ENCODE results near the gene ZNF37A. TPM values are rescaled to one million over a fixed set of nuclear protein-coding genes. Genes with fewer than 3 reads are reported as not detected.

The ZNF37A gene
- total and polyA plus RNA-seq, 4 donors = 3.5 to 11.5 (median 4.4) TPM

- H3K9me3 ChIP-seq (ENCODE audit: control insufficient read depth in 4 of 4, low read length in 3 of 4) = peaks cover 0 to 3% (median 0%) of the 10 kb centered on the region in 4 donors
- no peaks in the 10 kb centered on the region for H3K36me3 ChIP-seq (ENCODE audit: control insufficient read depth in 4 of 4, insufficient read depth in 3 of 4, low read depth in 1 of 4, low read length in 3 of 4)
- 20% methylated on average over 1 of the region's 1 CpG for WGBS
- DNase-seq (ENCODE audit: low spot score) = no peak
- TF ChIP-seq ATF3 (IDR thresholded peaks at IDR 0.05) = no peak
- no peak for TF ChIP-seq FOXA2 (IDR thresholded peaks at IDR 0.05)
- TF ChIP-seq RAD21 (IDR thresholded peaks at IDR 0.05) = no peak
- no peak for TF ChIP-seq HNF4A (conservative IDR thresholded peaks at IDR 0.05)
- TF ChIP-seq ZBTB33 (IDR thresholded peaks at IDR 0.05) = no peak
- no peak for TF ChIP-seq REST (IDR thresholded peaks at IDR 0.05)
- H3K27ac ChIP-seq (ENCODE audit: low read depth in 1 of 2, low read length in 2 of 2) = no peak overlapping the region
- H3K9ac ChIP-seq (ENCODE audit: low read depth in 1 of 2, low read length in 2 of 2) = no peak overlapping the region
- no peaks in the 10 kb centered on the region for H3K4me1 ChIP-seq (ENCODE audit: control insufficient read depth in 4 of 4, insufficient read depth in 4 of 4, low read length in 3 of 4)
- H3K4me3 ChIP-seq (ENCODE audit: low read depth in 1 of 3, low read length in 3 of 3) = no peak overlapping the region
- H3K27me3 ChIP-seq (ENCODE audit: control insufficient read depth in 4 of 4, insufficient read depth in 4 of 4, low read length in 3 of 4) = no peaks in the 10 kb centered on the region
These were observed 69.5 kb downstream of the ZNF37A start for GRCh38 chr10:38163617-38164016.

GRCh38 chr10:38174336-38174735 lies 80.2 kb downstream of the ZNF37A start:
- no peaks in the 10 kb centered on the region for H3K9me3 ChIP-seq (ENCODE audit: control insufficient read depth in 4 of 4, low read length in 3 of 4)
- H3K9ac ChIP-seq (ENCODE audit: low read depth in 1 of 2, low read length in 2 of 2) = no peak overlapping the region
- TF ChIP-seq ZBTB33 (IDR thresholded peaks at IDR 0.05) = no peak
- TF ChIP-seq FOXA2 (IDR thresholded peaks at IDR 0.05) = no peak
- TF ChIP-seq EGR1 (IDR thresholded peaks at IDR 0.05; ENCODE audit: low read depth in 2 of 2) = no peak
- TF ChIP-seq NR2F2 (IDR thresholded peaks at IDR 0.05) = no peak
- TF ChIP-seq ATF3 (IDR thresholded peaks at IDR 0.05) = no peak
- no peak for TF ChIP-seq SP1 (IDR thresholded peaks at IDR 0.05)
- TF ChIP-seq FOXA1 (IDR thresholded peaks at IDR 0.05) = no peak
- no peak for TF ChIP-seq TAF1 (conservative IDR thresholded peaks at IDR 0.05)
- no peak for TF ChIP-seq RAD21 (IDR thresholded peaks at IDR 0.05)
- no peak for TF ChIP-seq MAX (IDR thresholded peaks at IDR 0.05)
- no peak for TF ChIP-seq HNF4A (conservative IDR thresholded peaks at IDR 0.05)
- TF ChIP-seq RXRA (IDR thresholded peaks at IDR 0.05) = no peak
- no peak for TF ChIP-seq REST (IDR thresholded peaks at IDR 0.05)
- TF ChIP-seq HNF4G (IDR thresholded peaks at IDR 0.05) = no peak
- TF ChIP-seq CTCF (IDR thresholded peaks at IDR 0.05; ENCODE audit: low read depth, low read length, missing input control) = no peak
- TF ChIP-seq YY1 (IDR thresholded peaks at IDR 0.05) = no peak
- no peak for TF ChIP-seq JUND (IDR thresholded peaks at IDR 0.05)
- TF ChIP-seq GABPA (IDR thresholded peaks at IDR 0.05 in 1 of 2, conservative IDR thresholded peaks at IDR 0.05 in 1 of 2) = no peak
- no peaks in the 10 kb centered on the region for H3K36me3 ChIP-seq (ENCODE audit: control insufficient read depth in 4 of 4, insufficient read depth in 3 of 4, low read depth in 1 of 4, low read length in 3 of 4)
- H3K27ac ChIP-seq (ENCODE audit: low read depth in 1 of 2, low read length in 2 of 2) = no peak overlapping the region
- no peak overlapping the region for H3K4me3 ChIP-seq (ENCODE audit: low read depth in 1 of 3, low read length in 3 of 3)
- no peaks in the 10 kb centered on the region for H3K27me3 ChIP-seq (ENCODE audit: control insufficient read depth in 4 of 4, insufficient read depth in 4 of 4, low read length in 3 of 4)
- no peak for DNase-seq (ENCODE audit: low spot score)
- WGBS = 37% methylated on average over 2 of the region's 2 CpGs
- H3K4me1 ChIP-seq (ENCODE audit: control insufficient read depth in 4 of 4, insufficient read depth in 4 of 4, low read length in 3 of 4) = no peaks in the 10 kb centered on the region

Measured in liver (tissue), 9 donors.